Common myeloid progenitor, CD34-positive (primary cell): ENCODE measurements around the gene USP44.

ENCODE experiments used
- CTCF ChIA-PET: fragments of 350-600 bp; sonication (Branson Sonifier 250); formaldehyde crosslinking; loops from one replicate; lab custom pipeline; 2021; ENCODE audit warnings: antibody characterized with exemption; lab: Charles Lee
- POLR2A ChIA-PET: fragments of 350-600 bp; sonication (Branson Sonifier 250); formaldehyde crosslinking; loops from one replicate; lab custom pipeline; 2021; ENCODE audit warnings: antibody characterized with exemption; lab: Charles Lee
- DNase-seq, 3 donors: peaks; one replicate each; pipeline versions ENCODE4 v3.0.0 to v3.0.0-alpha.2; 2013
- H3K27ac ChIP-seq, 2 experiments: 1 replicate in 1 of 2; 2 replicates in 1 of 2; pipeline ENCODE4 v1.7.0; 2013; ENCODE audit warnings: inconsistent platforms in 2 of 2, low read length in 2 of 2, mild to moderate bottlenecking in 2 of 2, low read depth in 1 of 2, moderate library complexity in 1 of 2; ENCODE audit not compliant: severe bottlenecking in 2 of 2, insufficient read depth in 1 of 2, poor library complexity in 1 of 2
- H3K27me3 ChIP-seq, 5 experiments: replicated peaks in 2 of 5; 1 replicate in 3 of 5; 2 replicates in 2 of 5; pipeline versions ENCODE4 v1.6.1 to v1.7.0; 2013; ENCODE audit warnings: low read length in 4 of 5, mild to moderate bottlenecking in 2 of 5, moderate library complexity in 2 of 5, inconsistent platforms in 1 of 5; ENCODE audit not compliant: insufficient read depth in 5 of 5, control insufficient read depth in 4 of 5
- H3K36me3 ChIP-seq, 4 experiments: 1 replicate in 2 of 4; 2 replicates in 2 of 4; pipeline versions ENCODE4 v1.6.1 to v1.7.0; 2013; ENCODE audit warnings: low read length in 3 of 4, control low read depth in 1 of 4, mild to moderate bottlenecking in 1 of 4; ENCODE audit not compliant: control insufficient read depth in 4 of 4, insufficient read depth in 4 of 4
- H3K4me1 ChIP-seq, 4 experiments: 1 replicate in 3 of 4; 2 replicates in 1 of 4; pipeline versions ENCODE4 v1.6.1 to v1.7.1; 2013; ENCODE audit warnings: low read length in 3 of 4, mild to moderate bottlenecking in 3 of 4, control low read depth in 1 of 4, inconsistent platforms in 1 of 4, moderate library complexity in 1 of 4; ENCODE audit not compliant: control insufficient read depth in 4 of 4, insufficient read depth in 4 of 4; ENCODE audit errors: control extremely low read depth in 1 of 4
- H3K4me3 ChIP-seq, 7 experiments: 1 replicate in 4 of 7; 2 replicates in 3 of 7; pipeline versions ENCODE4 v1.5.1 to v1.7.0; 2013; ENCODE audit warnings: mild to moderate bottlenecking in 7 of 7, low read length in 6 of 7, moderate library complexity in 6 of 7, inconsistent platforms in 2 of 7, low read depth in 2 of 7, control low read depth in 1 of 7; ENCODE audit not compliant: insufficient read depth in 4 of 7, control insufficient read depth in 1 of 7; ENCODE audit errors: extremely low read depth in 1 of 7
- H3K9me3 ChIP-seq, 5 experiments: 1 replicate in 4 of 5; 2 replicates in 1 of 5; pipeline versions ENCODE4 v1.6.1 to v1.7.1; 2013; ENCODE audit warnings: low read length in 4 of 5, mild to moderate bottlenecking in 2 of 5, inconsistent platforms in 1 of 5, low read depth in 1 of 5, moderate library complexity in 1 of 5; ENCODE audit not compliant: control insufficient read depth in 4 of 5, insufficient read depth in 2 of 5; ENCODE audit errors: control extremely low read depth in 1 of 5
- WGBS: methylation state at CpG from one replicate; pipeline ENCODE4 v1.1.5; 2013; ENCODE audit not compliant: insufficient coverage; 5-methylcytosine and 5-hydroxymethylcytosine counted together

Gene USP44

GRCh38 chr12:95499772-95500171 is 51.5 kb downstream of the USP44 start:
- H3K36me3 ChIP-seq, result peaks cover 38 to 90% (median 66%) of the 10 kb centered on the region in 4 experiments
- H3K27ac ChIP-seq, result no peak overlapping the region
- H3K4me1 ChIP-seq, result no peaks in the 10 kb centered on the region
- CTCF ChIA-PET, result no interaction called here
- H3K9me3 ChIP-seq, result peaks cover 0 to 7% (median 5%) of the 10 kb centered on the region in 5 experiments
- H3K4me3 ChIP-seq, result no peak overlapping the region
- no peak for DNase-seq
- POLR2A ChIA-PET, result no interaction called here
- no peaks in the 10 kb centered on the region for H3K27me3 ChIP-seq
- WGBS, result no CpG with 5 or more reads among the region's 2 CpGs

- H3K27ac ChIP-seq, result no peak overlapping the region
- peaks cover 0 to 7% (median 5%) of the 10 kb centered on the region in 5 experiments for H3K9me3 ChIP-seq
- ChIA-PET POLR2A (no interaction called here), CTCF (interaction anchor here (0.7 kb wide), 1 partner anchor 431 kb away, joined by 4 read pairs; no protein-coding TSS in a partner anchor)
- no peak overlapping the region for H3K4me3 ChIP-seq
- no peaks in the 10 kb centered on the region for H3K27me3 ChIP-seq
- no peaks in the 10 kb centered on the region for H3K4me1 ChIP-seq
- H3K36me3 ChIP-seq, result peaks cover 40 to 88% (median 60%) of the 10 kb centered on the region in 4 experiments
- DNase-seq, result no peak
- WGBS, result 93% methylated on average over 3 of the region's 5 CpGs
These were observed 52.3 kb downstream of the USP44 start for GRCh38 chr12:95498968-95499367.

GRCh38 chr12:95497031-95497430 is 54.2 kb downstream of the USP44 start:
- Histone ChIP-seq H3K36me3 (peaks cover 36 to 79% (median 56%) of the 10 kb centered on the region in 4 experiments), H3K27ac (no peak overlapping the region), H3K27me3 (no peaks in the 10 kb centered on the region), H3K9me3 (peaks cover 0 to 7% (median 5%) of the 10 kb centered on the region in 5 experiments), H3K4me1 (no peaks in the 10 kb centered on the region), H3K4me3 (no peak overlapping the region)
- WGBS, result no CpG with 5 or more reads among the region's 4 CpGs
- CTCF ChIA-PET, result no interaction called here
- no peak for DNase-seq
- POLR2A ChIA-PET, result no interaction called here

GRCh38 chr12:95495433-95495832 is 55.8 kb downstream of the USP44 start:
- WGBS, result no CpG with 5 or more reads among the region's 1 CpG
- Histone ChIP-seq H3K4me3 (no peak overlapping the region), H3K9me3 (peaks cover 0 to 7% (median 5%) of the 10 kb centered on the region in 5 experiments), H3K27me3 (no peaks in the 10 kb centered on the region), H3K4me1 (no peaks in the 10 kb centered on the region), H3K27ac (no peak overlapping the region), H3K36me3 (peaks cover 43 to 80% (median 59%) of the 10 kb centered on the region in 4 experiments)
- DNase-seq, result no peak
- ChIA-PET POLR2A (no interaction called here), CTCF (no interaction called here)

- H3K4me1 ChIP-seq, result no peaks in the 10 kb centered on the region
- H3K27ac ChIP-seq, result no peak overlapping the region
- H3K27me3 ChIP-seq, result no peaks in the 10 kb centered on the region
- H3K4me3 ChIP-seq, result no peak overlapping the region
- peaks cover 0 to 7% (median 5%) of the 10 kb centered on the region in 5 experiments for H3K9me3 ChIP-seq
- CTCF ChIA-PET, result no interaction called here
- DNase-seq, result no peak
- no CpG with 5 or more reads among the region's 2 CpGs for WGBS
- POLR2A ChIA-PET, result no interaction called here
- H3K36me3 ChIP-seq, result peaks cover 38 to 79% (median 58%) of the 10 kb centered on the region in 4 experiments
These were observed 56.4 kb downstream of the USP44 start for GRCh38 chr12:95494888-95495287.

GRCh38 chr12:95492462-95492861 is 58.8 kb downstream of the USP44 start:
- H3K27me3 ChIP-seq, result no peaks in the 10 kb centered on the region
- WGBS, result 80% methylated on average over 1 of the region's 2 CpGs
- no peaks in the 10 kb centered on the region for H3K9me3 ChIP-seq
- H3K27ac ChIP-seq, result no peak overlapping the region
- H3K36me3 ChIP-seq, result peaks cover 25 to 69% (median 48%) of the 10 kb centered on the region in 4 experiments
- no peak overlapping the region for H3K4me3 ChIP-seq
- no peak for DNase-seq
- POLR2A ChIA-PET, result no interaction called here
- CTCF ChIA-PET, result interaction anchor here (1.3 to 2.2 kb wide), 2 partner anchors 9 to 18 kb away, joined by 4 to 5 read pairs; partner anchors contain the start of gene METAP2
- no peaks in the 10 kb centered on the region for H3K4me1 ChIP-seq

- no peak for DNase-seq
- Histone ChIP-seq H3K36me3 (peaks cover 9 to 68% (median 40%) of the 10 kb centered on the region in 4 experiments), H3K27ac (no peak overlapping the region), H3K4me1 (peaks cover 0 to 3% (median 0%) of the 10 kb centered on the region in 4 experiments), H3K9me3 (no peaks in the 10 kb centered on the region), H3K4me3 (no peak overlapping the region), H3K27me3 (no peaks in the 10 kb centered on the region)
- ChIA-PET CTCF (interaction anchor here (1.2 kb wide), 1 partner anchor 9 kb away, joined by 3 read pairs; no protein-coding TSS in a partner anchor), POLR2A (no interaction called here)
- WGBS, result no CpG with 5 or more reads among the region's 2 CpGs
These were observed 64.3 kb downstream of the USP44 start for GRCh38 chr12:95487024-95487423.
